Gastrocnemius medialis (tissue), 4 donors: Measurements from ENCODE around the gene PSAPL1. TPM values are rescaled to one million over a fixed set of nuclear protein-coding genes. Genes with fewer than 3 reads are reported as not detected.

Experiments used
- ATAC-seq, 2 donors: fragments of 150-250 bp; one replicate each; pipeline ENCODE4 v1.9.1; 2016
- DNase-seq, 2 donors: peaks; one replicate each; pipeline ENCODE4 v3.0.0-alpha.2; 2019
- H3K27ac ChIP-seq, 4 donors: fragments of 200-600 bp; sonication (generic); 1 replicate in 1 of 4; 2 replicates in 3 of 4; pipeline ENCODE4 v1.5.1; 2016 to 2018; ENCODE audit warnings: mild to moderate bottlenecking in 2 of 4, moderate library complexity in 1 of 4
- H3K27me3 ChIP-seq, 3 donors: fragments of 200-600 bp; sonication (generic) in 2 of 3; 1 replicate in 1 of 3; 2 replicates in 2 of 3; pipeline versions ENCODE4 v1.5.1 to v1.6.0; 2016 to 2019; ENCODE audit warnings: mild to moderate bottlenecking in 1 of 3, moderate library complexity in 1 of 3
- H3K36me3 ChIP-seq, 2 donors: fragments of 200-600 bp; sonication (generic) in 1 of 2; one replicate each; pipeline ENCODE4 v1.5.1; 2017 to 2018
- H3K4me1 ChIP-seq, 2 donors: fragments of 200-600 bp; sonication (generic) in 1 of 2; one replicate each; pipeline ENCODE4 v1.5.1; 2016 to 2017; ENCODE audit warnings: mild to moderate bottlenecking in 2 of 2
- H3K4me3 ChIP-seq, 4 donors: fragments of 200-600 bp; sonication (generic) in 3 of 4; 1 replicate in 1 of 4; 2 replicates in 3 of 4; pipeline ENCODE4 v1.5.1; 2016 to 2019; ENCODE audit warnings: mild to moderate bottlenecking in 2 of 4
- H3K9me3 ChIP-seq, 3 donors: fragments of 200-600 bp; sonication (generic) in 2 of 3; 1 replicate in 1 of 3; 2 replicates in 2 of 3; pipeline ENCODE4 v1.5.1; 2016 to 2019
- CTCF ChIP-seq, 5 experiments: fragments of 450-650 bp in 3 of 5; fragments of 200-600 bp in 2 of 5; sonication (generic) in 2 of 5; IDR thresholded peaks in 4 of 5; conservative IDR thresholded peaks in 1 of 5; 1 replicate in 4 of 5; 2 replicates in 1 of 5; pipeline ENCODE4 v1.5.1; 2016 to 2019; ENCODE audit warnings: antibody characterized with exemption in 5 of 5, mild to moderate bottlenecking in 3 of 5, moderate library complexity in 3 of 5
- POLR2A ChIP-seq, 2 donors: fragments of 450-650 bp; IDR thresholded peaks; one replicate each; pipeline ENCODE4 v1.6.1; 2017; ENCODE audit warnings: antibody characterized with exemption in 2 of 2, mild to moderate bottlenecking in 2 of 2, moderate library complexity in 2 of 2
- in situ Hi-C, 4 donors: fragments of 200-750 bp; cut with MboI; loops; one replicate each; pipeline versions ENCODE4 v1.15.0 to v1.8.0; 2017; ENCODE audit warnings: low sequenced_read_pairs in 4 of 4
- intact Hi-C: fragments of 100-400 bp; cut with DNase I; formaldehyde crosslinking; loops from one replicate; pipeline ENCODE4 v1.15.1; 2023; ENCODE audit warnings: low total_unique reads
- total RNA-seq, 4 donors: library from RNA; depleted of rRNA; stranded (reverse); fragments of >200 nt; gene quantifications; one replicate each; pipeline versions ENCODE4 v1.1.0 to v1.2.3, GENCODE V29; 2016

The PSAPL1 gene
- total RNA-seq, 4 donors from 2014 or later: not detected

GRCh38 chr4:7432531-7433375 lies 2.0 kb downstream of the PSAPL1 start:
- no peak for TF ChIP-seq POLR2A (IDR thresholded peaks at IDR 0.05)
- TF ChIP-seq CTCF (IDR thresholded peaks at IDR 0.05 in 4 of 5, conservative IDR thresholded peaks at IDR 0.05 in 1 of 5): no peak
- in situ Hi-C loops: no loop called here
- H3K27ac ChIP-seq: no peak overlapping the region
- H3K9me3 ChIP-seq: no peaks in the 10 kb centered on the region
- no peaks in the 10 kb centered on the region for H3K27me3 ChIP-seq
- no peak overlapping the region for H3K4me3 ChIP-seq
- no peaks in the 10 kb centered on the region for H3K4me1 ChIP-seq
- intact Hi-C loops: no loop called here
- no peak for ATAC-seq
- H3K36me3 ChIP-seq: no peaks in the 10 kb centered on the region
- no peak for DNase-seq

- no peak for TF ChIP-seq POLR2A (IDR thresholded peaks at IDR 0.05)
- no peak for TF ChIP-seq CTCF (IDR thresholded peaks at IDR 0.05 in 4 of 5, conservative IDR thresholded peaks at IDR 0.05 in 1 of 5)
- H3K36me3 ChIP-seq: no peaks in the 10 kb centered on the region
- H3K4me3 ChIP-seq: no peak overlapping the region
- H3K9me3 ChIP-seq: no peaks in the 10 kb centered on the region
- no peaks in the 10 kb centered on the region for H3K27me3 ChIP-seq
- no peak overlapping the region for H3K27ac ChIP-seq
- DNase-seq (no peak), ATAC-seq (no peak)
- intact Hi-C loops (no loop called here), in situ Hi-C loops (no loop called here)
- H3K4me1 ChIP-seq: no peaks in the 10 kb centered on the region
Observed at GRCh38 chr4:7431696-7432530, 2.8 kb downstream of the PSAPL1 start.

GRCh38 chr4:7430965-7431695 lies 3.6 kb downstream of the PSAPL1 start:
- Histone ChIP-seq H3K27ac (no peak overlapping the region), H3K36me3 (no peaks in the 10 kb centered on the region), H3K9me3 (no peaks in the 10 kb centered on the region), H3K4me3 (no peak overlapping the region), H3K4me1 (no peaks in the 10 kb centered on the region), H3K27me3 (no peaks in the 10 kb centered on the region)
- ATAC-seq (no peak), DNase-seq (no peak)
- TF ChIP-seq CTCF (IDR thresholded peaks at IDR 0.05 in 4 of 5, conservative IDR thresholded peaks at IDR 0.05 in 1 of 5) (no peak), POLR2A (IDR thresholded peaks at IDR 0.05) (no peak)
- in situ Hi-C loops: no loop called here
- intact Hi-C loops: no loop called here

GRCh38 chr4:7430368-7430964 lies 4.3 kb downstream of the PSAPL1 start:
- no peak overlapping the region for H3K4me3 ChIP-seq
- intact Hi-C loops (no loop called here), in situ Hi-C loops (no loop called here)
- H3K36me3 ChIP-seq: no peaks in the 10 kb centered on the region
- TF ChIP-seq POLR2A (IDR thresholded peaks at IDR 0.05): no peak
- no peak for TF ChIP-seq CTCF (IDR thresholded peaks at IDR 0.05 in 4 of 5, conservative IDR thresholded peaks at IDR 0.05 in 1 of 5)
- no peaks in the 10 kb centered on the region for H3K9me3 ChIP-seq
- DNase-seq: no peak
- H3K4me1 ChIP-seq: no peaks in the 10 kb centered on the region
- H3K27ac ChIP-seq: no peak overlapping the region
- ATAC-seq: no peak
- no peaks in the 10 kb centered on the region for H3K27me3 ChIP-seq
